PFSK-1 (cell line): Measurements from ENCODE around the gene YES1.
A peak's percentile ranks its signal among the peaks of the same experiment; 100 is the strongest.

ENCODE experiments used
- FOXP2 ChIP-seq: optimal IDR thresholded peaks from 2 replicates; pipeline ENCODE3; 2011; ENCODE audit warnings: borderline replicate concordance, control low read depth, inconsistent platforms; ENCODE audit not compliant: insufficient read depth; ENCODE audit errors: extremely low read length, extremely low read depth
- POLR2AphosphoS5 ChIP-seq: IDR thresholded peaks from 2 replicates; pipeline ENCODE4 v1.6.1; 2012; ENCODE audit warnings: low read depth, mild to moderate bottlenecking, control low read depth, low read length, moderate library complexity
- SIN3A ChIP-seq: IDR thresholded peaks from 2 replicates; pipeline ENCODE4 v1.6.1; 2012; ENCODE audit warnings: mild to moderate bottlenecking, low read length, moderate library complexity, borderline replicate concordance; ENCODE audit not compliant: insufficient read depth
- TAF1 ChIP-seq: IDR thresholded peaks from 2 replicates; pipeline ENCODE4 v1.6.1; 2012; ENCODE audit warnings: low read length, control low read depth, borderline replicate concordance; ENCODE audit not compliant: insufficient read depth
- TF ChIP-seq, protein P1 (sequence below), 2 experiments: IDR thresholded peaks; 2 replicates each; pipeline versions ENCODE4 v1.6.1 to v1.8.0; 2011 to 2012; ENCODE audit warnings: low read depth in 2 of 2, low read length in 2 of 2, control low read depth in 1 of 2, inconsistent platforms in 1 of 2, mild to moderate bottlenecking in 1 of 2, moderate library complexity in 1 of 2; ENCODE audit not compliant: insufficient read depth in 1 of 2

YES1 gene

DNA sequence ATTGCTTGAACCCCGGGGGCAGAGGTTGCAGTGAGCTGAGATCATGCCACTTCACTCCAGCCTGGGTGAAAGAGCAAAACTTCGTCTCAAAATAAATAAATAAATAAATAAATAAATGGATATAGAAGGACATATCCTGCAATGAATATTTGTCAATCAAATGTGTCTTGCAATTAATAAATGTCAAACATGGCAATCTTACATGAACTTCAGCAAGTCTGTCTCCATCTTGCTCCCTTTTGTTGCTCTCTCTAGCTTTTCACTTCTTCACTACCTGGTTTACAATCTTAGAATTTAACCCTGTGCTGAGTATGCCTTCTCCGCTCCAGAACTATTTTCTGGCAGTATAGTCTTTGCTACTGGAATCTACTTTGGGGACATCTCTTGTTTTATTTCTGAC lies 3.3 kb upstream of the YES1 start:
- TF ChIP-seq, protein P1, sequence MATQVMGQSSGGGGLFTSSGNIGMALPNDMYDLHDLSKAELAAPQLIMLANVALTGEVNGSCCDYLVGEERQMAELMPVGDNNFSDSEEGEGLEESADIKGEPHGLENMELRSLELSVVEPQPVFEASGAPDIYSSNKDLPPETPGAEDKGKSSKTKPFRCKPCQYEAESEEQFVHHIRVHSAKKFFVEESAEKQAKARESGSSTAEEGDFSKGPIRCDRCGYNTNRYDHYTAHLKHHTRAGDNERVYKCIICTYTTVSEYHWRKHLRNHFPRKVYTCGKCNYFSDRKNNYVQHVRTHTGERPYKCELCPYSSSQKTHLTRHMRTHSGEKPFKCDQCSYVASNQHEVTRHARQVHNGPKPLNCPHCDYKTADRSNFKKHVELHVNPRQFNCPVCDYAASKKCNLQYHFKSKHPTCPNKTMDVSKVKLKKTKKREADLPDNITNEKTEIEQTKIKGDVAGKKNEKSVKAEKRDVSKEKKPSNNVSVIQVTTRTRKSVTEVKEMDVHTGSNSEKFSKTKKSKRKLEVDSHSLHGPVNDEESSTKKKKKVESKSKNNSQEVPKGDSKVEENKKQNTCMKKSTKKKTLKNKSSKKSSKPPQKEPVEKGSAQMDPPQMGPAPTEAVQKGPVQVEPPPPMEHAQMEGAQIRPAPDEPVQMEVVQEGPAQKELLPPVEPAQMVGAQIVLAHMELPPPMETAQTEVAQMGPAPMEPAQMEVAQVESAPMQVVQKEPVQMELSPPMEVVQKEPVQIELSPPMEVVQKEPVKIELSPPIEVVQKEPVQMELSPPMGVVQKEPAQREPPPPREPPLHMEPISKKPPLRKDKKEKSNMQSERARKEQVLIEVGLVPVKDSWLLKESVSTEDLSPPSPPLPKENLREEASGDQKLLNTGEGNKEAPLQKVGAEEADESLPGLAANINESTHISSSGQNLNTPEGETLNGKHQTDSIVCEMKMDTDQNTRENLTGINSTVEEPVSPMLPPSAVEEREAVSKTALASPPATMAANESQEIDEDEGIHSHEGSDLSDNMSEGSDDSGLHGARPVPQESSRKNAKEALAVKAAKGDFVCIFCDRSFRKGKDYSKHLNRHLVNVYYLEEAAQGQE (IDR thresholded peaks at IDR 0.05; ENCODE audit: insufficient read depth in 1 of 2, low read depth in 2 of 2, low read length in 2 of 2): no peak
- TF ChIP-seq FOXP2 (no peak), POLR2AphosphoS5 (no peak), TAF1 (no peak), SIN3A (no peak)

DNA sequence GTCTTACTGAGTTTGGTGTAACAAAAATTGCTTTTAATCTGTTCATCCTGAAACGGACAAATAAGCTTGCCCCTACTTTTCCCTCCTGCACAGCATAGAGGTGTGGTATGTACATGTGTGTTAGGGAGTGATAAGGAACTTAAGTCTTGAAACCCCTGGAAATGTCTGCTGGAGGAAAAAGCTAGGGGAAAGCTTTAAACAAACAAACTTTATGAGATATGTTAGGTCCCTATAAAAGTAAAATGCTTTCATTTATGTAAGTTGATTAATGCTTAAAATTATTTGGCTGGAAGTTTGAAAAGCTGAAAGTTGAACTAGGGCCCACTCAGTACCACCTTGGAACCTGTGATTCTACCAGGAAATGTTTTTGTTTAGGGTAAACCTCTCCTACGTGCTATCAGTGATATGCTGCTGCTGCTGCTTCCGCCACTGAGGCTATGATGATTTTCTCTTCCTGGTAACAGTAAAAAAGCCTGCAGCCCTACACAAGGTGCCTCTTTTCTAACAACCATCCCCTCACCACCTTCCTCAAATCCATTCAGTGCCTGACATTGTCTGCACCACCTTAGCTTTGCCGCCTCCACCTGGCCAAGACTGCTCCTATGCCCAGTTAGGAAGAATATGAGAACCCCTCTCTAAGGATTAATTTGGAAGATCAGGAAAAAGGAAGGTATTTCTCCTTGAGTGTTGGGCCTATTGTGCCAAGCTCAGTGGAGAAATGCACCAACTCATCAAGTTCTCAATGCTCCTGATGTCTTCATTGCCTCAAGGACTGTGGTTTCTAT lies 2.5 kb upstream of the YES1 start:
- TF ChIP-seq FOXP2 (no peak), POLR2AphosphoS5 (no peak), SIN3A (no peak), TAF1 (no peak)
- TF ChIP-seq, protein P1 (IDR thresholded peaks at IDR 0.05; ENCODE audit: insufficient read depth in 1 of 2, low read depth in 2 of 2, low read length in 2 of 2): no peak

DNA sequence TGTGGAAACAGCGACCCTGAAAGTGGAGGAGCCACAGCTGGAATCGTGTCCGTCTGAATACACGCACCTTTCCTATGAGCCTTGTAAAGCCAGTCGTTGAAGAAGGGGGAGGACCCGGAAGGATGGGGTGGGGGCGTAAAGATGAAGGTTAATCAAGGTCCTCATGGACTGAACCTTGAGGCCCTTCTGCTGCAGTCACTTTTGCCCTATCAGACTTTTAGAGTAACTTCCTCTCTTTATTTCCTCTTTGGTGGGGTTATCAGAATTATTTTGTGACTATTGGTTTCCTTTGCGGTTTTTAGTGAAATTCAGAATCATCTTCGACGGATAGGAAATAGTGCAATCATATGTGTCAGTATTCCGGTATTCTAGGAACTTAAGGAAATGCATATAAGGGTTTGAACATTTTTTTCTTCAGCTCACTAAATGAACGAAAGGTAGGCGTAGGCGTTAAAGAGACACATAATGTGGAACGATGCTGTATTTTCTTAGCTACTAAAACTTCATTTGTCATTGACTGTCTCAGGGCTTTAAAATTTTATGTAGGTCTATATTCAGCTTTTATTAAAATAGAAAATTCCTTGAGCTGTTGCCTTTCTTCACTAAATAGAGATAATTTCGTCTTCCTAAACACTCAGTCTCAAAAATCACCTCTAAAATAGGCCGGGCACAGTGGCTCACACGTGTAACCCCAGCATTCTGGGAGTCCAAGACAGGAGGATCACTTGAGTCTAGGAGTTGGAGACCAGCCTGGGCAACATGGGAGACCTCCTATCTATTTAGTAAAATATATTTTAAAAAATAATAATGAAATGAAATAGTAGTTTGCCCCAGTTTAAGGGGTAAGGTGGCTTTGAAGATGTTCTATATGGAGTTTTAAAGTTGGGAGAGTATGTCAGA lies 1.4 kb upstream of the YES1 start:
- TF ChIP-seq SIN3A (no peak), POLR2AphosphoS5 (no peak), TAF1 (no peak), FOXP2 (no peak)
- TF ChIP-seq, protein P1 (IDR thresholded peaks at IDR 0.05; ENCODE audit: insufficient read depth in 1 of 2, low read depth in 2 of 2, low read length in 2 of 2): no peak

DNA sequence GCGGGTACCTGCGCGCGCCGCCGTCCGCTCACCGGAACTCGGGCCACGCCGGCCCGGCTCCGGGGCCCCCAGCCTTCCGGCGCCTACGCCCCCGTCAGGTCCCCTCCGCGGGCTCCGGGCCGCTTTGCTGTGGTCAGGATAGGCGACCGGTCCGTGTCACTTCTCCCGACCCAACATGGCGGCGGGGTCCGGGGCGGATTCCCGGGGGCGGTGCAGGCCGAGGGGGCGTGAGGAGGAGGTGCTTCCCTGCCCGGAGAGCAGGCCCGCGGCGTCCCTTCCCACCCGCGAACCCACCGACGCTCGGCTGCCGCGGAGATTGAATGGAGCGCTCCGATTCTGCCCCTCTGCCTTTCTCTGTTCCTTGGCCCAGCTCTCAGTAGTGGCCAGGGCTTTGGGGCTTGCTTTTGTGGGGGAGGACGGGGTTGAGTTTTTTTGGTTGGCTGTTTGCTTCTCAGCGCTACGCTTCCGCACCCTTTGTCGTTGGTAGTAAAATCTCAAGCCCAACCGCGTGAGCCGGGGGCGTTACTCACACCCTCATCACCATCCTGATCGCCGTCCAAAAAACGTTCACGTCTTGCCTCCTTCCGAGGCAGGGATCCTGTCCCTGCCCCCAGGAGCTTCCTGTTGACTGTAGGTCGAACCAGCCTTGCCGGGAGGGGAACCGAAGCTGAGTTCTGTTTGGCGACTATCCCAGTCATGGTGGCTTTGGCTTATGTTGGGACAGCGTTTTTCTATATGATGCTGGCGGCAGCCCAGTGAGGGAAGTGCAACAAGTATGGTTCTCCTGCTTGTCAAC lies 532 bp upstream of the YES1 start:
- TF ChIP-seq TAF1: no peak
- TF ChIP-seq POLR2AphosphoS5: no peak
- TF ChIP-seq SIN3A: no peak
- TF ChIP-seq, protein P1 (IDR thresholded peaks at IDR 0.05; ENCODE audit: insufficient read depth in 1 of 2, low read depth in 2 of 2, low read length in 2 of 2): no peak
- peak; percentile 68 for TF ChIP-seq FOXP2
